Measurements from ENCODE around the gene PANX2.

The PANX2 gene

DNA sequence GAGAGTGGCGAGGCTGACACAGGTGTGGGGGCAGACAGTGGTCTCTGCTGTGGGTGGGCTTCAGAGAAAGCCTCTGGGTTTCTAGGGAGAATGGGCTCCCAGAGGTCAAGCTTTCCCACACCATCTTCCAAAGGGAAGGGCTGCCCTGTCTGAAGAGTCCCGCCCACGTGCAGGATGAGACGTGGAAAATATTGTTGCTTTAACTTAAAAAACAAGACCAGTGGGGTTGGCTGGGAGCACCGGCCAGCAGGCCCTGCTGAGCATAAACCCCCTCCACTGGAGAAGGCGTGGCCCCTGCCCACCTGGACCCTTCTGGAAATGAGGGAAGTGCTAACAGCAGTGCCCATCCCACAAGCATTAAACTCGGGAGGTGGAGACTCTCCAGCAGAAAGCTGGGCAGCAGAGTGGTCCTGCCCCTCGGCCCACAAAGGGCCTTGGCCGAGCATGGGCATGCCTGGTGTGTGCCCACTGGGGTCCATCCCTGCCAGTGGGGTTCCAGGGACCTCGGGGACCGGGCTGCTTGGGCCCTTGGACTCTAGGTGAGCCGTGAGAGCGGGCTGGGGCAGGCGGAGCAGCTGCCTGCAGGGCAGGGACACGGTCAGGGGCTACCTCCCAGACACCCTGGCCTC, 45.6 kb downstream of the PANX2 start:
- no peak for DNase-seq

DNA sequence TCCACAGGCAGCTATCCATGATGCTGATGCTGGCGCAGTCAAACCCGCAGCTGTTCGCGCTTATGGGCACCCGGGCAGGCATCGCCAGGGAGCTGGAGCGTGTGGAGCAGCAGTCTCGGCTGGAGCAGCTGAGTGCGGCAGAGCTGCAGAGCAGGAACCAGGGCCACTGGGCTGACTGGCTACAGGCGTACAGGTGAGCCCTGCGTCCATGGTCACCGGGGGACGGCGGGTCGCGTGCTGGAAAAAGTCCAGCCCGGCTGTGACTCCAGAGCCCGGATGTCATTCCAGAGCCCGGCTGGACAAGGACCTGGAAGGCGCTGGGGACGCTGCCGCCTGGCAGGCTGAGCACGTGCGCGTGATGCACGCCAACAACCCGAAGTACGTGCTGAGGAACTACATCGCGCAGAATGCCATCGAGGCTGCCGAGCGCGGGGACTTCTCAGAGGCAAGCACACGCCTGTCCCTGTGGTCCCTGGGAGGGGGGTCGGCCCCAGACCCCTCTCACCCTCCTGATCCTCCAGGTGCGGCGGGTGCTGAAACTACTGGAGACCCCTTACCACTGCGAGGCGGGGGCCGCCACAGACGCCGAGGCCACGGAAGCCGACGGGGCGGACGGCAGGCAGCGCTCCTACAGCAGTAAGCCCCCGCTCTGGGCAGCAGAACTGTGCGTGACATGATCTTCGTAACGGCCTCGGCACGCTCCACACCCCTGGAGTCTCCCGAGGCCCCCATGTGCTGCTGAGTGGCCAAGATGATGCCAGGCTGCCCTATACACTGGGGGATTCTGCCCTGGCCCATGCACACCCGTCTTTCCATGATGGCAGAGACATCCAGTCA, 46.4 kb downstream of the PANX2 start:
- no peak for DNase-seq

DNA sequence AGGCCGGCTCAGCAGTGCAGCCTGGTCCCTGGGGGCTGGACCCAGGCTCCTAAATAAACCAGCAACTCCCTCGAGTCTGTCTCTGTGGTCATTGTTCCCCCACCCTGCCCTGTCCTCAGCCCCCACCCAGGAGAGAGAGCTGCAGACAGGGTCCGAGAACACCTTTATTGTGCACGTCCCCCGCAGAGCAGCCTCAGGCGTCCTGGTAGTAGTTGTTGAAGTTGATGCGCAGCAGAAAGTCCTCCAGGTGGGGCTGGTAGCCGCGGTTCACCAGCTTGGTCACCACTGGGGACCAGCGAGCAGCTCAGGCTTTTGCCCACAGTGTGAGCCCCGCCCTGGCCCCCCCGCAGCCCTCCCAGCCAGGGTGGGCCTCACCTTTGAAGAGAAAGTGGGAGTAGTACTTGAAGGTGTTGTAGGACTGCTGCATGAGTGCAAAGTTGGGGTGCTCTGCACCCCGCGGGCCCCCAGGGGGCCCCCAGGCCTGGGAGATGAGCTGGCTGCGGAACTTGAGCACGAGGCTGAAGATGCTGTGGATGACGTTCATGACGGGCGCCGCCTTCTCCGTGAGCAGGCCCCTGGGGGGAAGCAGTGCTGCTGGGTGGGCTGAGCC, 47.1 kb downstream of the PANX2 start:
- DNase-seq: no peak

DNA sequence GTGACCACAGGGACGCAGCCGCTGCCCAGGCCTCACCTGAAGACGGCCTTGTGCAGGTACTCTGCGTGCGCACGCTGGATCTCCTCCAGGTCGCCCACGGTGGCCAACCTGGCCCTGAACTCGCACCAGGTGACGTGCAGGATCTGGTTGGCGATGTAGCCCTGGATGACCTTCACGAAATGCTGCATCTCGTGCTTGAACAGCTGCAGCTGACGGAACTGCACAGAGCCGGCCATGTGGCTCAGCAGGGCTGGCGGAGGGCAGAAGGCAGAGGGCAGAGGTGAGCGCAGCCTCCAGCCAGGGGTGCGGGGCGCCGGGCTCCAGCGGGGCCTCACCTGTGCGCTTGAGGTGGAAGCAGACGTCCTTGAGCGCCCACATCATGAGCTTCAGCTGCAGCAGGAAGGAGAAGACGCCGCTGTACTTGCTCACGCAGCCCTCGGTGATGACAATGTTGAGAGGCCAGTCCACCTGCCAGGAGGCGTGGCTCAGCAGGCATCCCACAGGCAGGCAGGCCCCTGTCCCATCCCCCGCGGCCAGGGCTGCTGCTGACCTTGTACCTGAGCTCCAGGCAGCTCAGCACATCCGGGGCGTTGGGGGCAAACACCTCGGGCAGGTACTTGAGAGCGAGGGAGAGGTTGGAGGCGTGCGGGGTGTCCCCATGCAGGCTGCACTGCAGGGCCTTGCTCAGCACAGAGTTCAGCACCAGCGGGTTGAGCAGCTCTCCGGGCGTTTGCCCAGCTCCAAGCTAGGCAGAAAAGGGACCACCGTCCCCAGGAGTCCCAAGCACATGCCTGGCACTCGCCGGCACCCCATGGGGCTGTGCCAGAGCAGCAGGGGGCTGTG, 47.8 kb downstream of the PANX2 start:
- DNase-seq: no peak

DNA sequence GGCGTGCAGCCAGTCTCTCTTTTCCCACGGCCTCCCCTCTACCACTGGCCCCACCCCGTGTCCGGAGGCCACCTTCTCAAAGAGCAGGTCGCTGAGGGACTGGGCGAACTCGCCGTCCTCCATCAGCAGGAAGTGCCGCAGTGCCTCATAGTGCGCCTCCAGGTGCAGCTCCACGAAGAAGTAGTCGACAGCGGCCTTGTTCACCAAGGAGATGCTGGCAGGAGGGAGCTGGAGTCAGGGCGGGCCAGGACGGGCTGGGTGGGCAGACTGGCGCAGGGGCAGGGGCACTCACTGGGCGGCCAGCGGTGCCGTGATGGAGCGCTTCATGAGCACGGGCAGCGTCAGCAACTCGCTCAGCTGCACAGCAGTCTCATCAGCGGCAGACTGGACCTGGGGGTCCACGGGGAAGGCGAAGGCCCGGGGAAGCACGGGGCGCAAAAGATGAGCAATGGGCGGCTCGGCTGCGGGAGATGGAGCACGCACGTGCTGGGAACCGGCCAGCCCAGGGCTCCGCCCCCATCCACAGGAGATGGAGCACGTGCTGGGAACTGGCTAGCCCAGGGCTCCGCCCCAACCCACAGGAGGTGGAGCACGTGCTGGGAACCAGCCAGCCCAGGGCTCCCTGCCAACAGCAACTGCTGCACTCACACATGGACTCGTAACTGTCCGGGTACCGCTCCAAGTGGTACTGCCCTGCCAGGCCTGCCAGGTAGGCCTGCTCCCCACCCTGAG, 48.6 kb downstream of the PANX2 start:
- DNase-seq: no peak

DNA sequence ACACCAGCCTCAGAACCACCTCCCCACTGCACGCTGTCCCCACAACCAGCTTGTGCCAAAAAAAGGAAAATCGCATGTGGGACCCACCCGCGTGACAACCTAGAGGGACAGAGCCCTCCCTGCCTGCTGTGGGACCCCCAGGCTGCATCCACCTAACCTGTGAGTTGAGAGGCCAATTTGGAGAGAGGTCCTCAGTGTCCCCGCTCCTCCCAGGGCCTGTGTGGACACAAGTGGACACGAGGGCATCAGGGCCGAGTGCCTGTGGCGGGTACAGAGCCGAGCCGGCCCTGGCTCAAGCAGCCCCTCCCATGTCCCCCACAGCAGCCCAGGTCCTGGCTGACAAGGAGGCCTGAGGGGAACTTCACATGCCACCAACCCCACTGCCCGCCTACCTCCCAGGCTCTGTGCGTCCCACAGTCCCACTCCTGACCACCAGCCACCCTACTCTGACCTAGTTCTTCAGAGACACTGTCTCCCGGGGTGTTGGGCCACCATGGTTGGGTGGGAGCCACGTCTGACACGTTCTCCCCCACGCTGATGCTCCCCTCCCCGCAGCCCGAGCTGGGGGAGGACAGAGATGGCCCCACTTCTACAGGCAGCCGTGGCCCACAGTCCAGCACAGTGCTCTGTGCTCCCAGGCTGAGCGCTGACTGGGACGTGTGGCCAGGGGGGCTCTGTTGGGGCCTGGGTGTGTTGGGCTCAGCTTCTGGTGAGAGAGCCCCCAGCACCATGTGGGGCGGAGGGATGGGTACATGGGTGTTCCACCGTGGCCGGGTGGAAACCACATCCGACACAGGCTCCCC, 49.5 kb downstream of the PANX2 start:
- no peak for DNase-seq

DNA sequence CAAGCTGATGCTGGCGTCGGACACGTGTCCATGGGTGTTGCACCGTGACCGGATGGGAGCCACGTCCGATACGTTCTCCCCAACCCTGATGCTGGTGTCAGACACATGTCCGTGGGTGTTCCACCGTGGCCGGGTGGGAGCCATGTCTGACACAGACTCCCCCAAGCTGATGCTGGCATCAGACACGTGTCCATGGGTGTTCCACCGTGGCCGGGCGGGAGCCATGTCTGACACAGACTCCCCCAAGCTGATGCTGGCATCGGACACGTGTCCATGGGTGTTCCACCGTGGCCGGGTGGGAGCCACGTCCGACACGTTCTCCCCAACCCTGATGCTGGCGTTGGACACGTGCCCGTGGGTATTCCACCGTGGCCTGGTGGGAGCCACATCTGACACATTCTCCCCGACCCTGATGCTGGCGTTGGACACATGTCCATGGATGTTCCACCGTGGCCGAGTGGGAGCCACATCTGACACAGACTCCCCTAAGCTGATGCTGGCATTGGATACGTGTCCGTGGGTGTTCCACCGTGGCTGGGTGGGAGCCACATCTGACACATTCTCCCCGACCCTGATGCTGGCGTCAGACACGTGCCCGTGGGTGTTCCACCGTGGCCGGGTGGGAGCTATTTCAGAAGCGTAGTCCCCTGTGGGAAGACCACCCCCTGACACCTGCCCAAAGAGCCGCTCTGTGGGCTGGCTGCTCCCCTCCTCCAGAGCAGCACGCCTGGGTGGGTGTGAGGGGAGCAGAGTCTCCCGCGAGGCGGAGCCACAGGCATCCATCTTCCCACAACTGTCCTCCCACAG, 50.3 kb downstream of the PANX2 start:
- no peak for DNase-seq

DNA sequence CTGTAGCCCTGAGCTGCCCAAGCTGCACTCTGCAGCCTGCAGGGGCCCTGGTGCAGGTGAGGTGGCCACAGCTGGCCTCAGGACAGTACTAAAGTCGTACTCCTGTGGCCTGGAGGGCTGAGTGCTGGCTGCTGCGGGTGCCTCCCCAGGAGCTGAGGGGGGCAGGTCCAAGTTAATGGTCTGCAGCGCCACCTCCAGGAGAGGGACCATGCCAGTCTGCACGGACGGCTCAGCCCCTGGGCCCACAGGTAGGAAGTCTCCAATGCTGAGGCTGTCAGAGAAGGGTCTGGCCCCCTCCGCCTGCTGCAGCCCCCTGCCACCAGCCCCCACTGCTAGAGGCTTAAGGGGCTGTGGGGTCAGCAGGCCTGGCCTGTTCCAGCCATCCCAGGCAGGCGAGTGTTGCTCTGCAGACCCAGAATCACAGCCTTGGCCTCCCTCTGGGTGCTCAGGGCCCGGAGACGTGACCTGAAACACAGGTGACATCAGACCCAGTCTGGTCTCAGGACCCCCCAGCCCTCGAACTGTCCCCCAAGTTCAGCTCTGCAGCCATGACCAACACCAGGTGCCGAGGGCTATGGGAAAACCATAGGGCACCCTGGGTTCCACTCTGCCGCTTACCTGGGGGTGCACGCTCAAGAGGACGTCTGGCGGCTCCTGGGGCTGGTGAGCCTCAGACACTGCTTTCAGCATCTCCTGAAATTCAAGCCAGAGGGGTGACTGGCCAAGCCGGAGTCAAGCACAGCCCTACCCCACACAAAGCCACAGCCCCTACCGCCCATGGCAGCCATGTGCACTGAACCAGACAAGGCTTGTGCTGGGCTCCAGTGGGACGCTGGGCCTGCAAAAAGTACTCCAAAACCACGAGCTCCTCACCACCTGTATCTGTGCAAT, 51.1 kb downstream of the PANX2 start:
- no peak for DNase-seq

DNA sequence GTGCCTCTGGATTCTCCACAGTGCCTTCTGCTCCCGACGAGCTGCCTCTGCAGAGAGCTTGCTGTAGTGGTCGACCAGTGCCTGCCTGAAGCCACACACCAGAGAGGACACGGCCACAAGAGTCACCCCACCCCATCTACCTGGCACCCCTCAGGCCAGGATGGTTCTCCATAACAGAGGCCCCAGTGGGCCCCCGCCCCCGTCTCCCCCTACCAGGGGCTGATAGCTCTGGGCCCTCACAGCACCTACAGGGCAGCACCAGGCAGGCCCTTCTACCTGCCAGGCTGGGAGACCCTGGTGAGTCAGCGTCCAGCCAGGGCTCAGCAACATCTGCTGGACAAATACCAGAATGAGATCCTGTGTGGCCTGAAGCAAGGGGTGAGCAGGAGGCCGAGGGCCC, 52.0 kb downstream of the PANX2 start:
- no peak for DNase-seq

DNA sequence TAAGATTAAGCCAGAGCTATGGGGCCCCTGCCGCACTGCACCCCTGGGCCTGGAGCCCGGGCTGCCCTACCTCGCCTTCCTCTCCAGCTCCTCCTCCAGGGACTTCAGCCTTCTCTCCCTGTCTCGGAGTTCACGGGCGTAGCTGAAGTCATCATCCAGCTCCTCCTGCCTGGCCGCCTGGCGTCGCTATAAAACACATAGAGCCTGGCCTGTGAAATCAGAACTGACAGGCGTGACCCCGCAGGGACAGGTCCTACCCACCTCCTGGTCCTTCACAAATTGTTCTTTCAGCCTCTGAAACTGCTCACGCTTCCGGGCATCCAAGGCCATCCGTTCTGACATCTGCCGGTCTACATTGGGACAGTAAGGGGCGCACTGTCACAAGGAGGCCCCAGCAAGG, 53.5 kb downstream of the PANX2 start:
- no peak for DNase-seq

DNA sequence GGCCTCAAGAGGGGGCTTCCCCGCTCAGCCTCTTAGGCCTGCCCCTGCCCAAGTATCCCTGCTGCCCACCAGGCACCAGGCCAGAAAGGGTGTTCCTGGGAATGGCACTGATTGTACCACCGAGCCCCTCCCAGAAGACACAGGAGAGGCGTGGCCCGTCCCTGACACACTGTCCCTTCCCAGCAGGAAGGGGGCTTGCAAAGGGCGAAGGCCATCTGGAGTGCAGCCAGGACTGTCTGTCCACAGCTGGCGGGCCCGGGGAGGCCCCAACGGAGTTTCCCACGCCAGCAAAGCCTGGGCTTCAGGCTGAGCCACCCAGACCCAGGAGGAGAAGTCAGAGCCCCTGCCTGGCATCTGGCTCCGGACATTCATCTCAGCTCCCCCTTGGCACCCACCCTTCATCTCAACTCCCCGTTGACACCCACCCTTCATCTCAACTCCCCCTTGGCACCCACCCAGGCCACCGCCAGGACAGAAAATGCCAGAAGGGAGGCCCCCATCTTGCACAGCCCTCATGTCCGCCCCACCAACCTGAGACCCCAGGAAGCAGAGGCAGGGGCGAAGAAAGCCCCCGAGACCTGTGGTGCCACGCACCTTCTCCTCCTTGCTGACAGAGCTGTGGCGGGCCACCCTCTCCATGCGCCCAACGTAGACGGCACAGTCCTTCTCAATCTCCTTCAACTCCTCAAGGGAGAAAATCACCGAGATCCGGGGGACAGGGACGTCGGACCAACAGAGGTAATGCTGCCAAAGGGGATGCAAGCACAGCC, 54.9 kb downstream of the PANX2 start:
- no peak for DNase-seq

DNA sequence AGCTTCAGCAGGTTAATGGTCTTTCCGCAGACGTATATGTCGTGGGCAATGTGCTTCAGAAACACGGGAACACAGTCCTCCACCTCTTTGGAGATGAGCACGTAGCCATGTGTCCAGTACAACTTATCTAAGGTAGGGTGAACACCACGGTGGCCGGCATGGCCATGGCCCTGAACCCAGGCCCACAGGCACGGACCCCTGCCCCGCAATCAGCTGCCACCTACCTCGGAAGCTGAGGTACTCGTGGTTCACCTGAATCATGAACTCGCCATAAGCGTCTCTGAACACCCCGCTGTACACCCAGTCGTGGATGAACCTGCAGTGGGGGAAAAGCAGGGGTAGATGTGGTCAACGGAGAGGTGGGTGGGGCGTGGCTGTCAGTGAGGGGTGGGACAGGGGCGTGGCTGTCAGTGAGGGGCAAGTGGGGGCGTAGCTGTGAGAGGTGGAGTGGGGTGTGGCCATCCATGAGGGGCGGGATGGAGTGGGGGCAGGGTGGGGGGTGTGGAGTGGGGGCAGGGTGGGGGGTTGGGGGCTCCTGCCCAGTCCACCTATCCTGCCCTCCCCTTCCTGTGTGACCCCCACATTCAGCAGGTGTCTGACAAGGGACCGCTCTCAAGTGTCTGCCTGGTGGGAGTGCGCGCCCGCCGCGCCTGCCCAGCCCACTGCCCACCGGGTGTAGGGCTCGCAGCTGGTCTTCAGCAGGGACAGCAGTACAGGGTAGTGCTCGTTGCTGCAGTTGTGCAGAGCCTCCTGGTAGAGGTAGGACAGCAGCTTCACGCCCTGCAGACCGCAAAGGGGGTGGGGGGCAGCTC, 55.7 kb downstream of the PANX2 start:
- DNase-seq: no peak

DNA sequence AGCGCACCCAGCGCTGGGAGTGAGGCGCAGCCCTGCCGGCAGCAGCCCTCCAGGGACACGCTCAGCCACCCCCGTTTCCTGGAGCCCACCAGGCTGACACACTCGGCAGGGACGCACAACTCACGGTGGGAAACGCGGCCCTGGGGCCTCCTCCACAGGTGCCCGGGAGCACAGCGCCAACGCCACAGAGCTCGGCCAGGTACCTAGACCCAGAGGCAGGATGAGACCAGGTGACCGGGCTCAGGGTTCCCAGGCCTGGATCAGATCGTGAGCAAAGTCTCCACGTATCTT, 56.3 kb downstream of the PANX2 start:
- no peak for DNase-seq

DNA sequence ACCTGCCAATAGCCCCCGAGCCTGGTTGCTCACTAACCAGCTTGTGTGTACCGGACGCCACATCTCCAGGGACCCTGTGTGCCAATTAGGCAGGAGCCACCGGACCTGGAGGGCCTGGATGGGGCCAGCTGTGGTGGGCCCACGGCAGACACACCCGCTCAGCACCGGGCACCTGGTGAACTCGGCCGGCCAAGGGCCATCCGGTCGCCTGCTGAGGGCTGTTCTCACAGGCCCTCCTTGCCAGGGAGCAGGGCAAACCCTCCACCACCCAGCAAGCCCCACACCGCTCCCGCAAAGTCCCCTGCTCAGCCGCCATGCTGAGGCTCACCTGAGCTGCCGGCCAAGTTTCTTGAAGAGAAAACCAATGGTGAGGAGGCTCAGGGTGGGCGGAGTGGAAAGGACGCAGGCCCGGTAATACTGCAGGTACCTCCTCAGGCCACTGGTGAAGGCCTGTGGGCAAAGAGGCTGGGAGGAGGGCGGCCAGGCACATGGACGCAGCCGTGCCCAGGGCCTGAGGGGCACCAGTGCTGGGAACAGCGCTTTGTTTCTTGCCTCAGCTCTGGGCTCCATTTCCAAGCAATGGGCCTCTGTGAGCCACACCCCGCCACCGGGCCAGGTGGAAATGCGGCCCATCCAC, 57.2 kb downstream of the PANX2 start:
- no peak for DNase-seq

DNA sequence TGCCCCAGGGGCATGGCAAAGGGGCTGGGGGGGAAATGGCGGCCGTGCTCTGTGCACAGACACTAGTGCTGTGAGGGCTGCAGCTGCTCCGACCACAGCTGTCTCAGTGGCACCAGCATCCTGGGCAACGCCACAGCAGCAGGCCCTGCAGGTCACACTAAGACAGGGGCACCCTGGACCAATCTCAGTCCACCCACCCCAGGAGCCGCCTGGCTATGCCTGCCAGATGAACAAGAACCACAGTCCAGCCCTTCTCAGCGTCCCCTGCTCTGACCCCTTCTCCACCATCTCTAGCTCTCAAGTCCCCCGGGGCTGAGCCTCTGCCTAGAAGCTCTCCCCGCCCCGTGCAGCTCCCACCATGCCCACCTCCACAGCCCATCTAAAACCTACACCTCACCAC, 57.8 kb downstream of the PANX2 start:
- no peak for DNase-seq

DNA sequence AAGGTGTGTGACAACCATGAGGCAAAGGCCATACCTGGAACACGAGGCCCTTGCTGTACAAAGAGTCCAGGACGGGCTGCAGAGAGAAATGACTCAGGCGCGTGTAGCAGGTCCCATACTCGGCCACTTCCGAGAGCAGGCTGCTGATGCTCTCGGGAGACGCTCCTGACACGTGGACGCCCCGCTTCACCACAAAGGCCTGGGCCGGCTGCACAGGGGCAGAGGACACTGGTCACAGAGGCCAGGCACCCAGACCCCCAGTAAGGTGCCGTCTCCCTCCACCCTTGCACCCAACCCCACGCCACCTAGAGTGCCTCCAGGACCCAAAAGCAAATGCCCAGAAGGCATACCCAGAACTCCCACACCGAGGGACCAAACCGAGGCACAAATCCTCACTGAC, 58.8 kb downstream of the PANX2 start:
- no peak for DNase-seq
